Endothelial cell of umbilical vein (primary cell): ENCODE results near the gene DLGAP4. TPM values are rescaled to one million over a fixed set of nuclear protein-coding genes. Genes with fewer than 3 reads are reported as not detected.

ENCODE experiments used
- BruUV-seq: library from RNA; stranded (reverse); fragments of 400-500 nt; replicated peaks from 2 replicates; lab custom pipeline; 2021; lab: Mats Ljungman, UMichigan
- CTCF ChIA-PET: fragments of 300-600, 350-600 bp; sonication (Branson Sonifier 250); formaldehyde crosslinking; loops from one replicate; lab custom pipeline; 2021; ENCODE audit warnings: antibody characterized with exemption, inconsistent platforms; lab: Charles Lee
- POLR2A ChIA-PET: fragments of 300-600, 350-600 bp; sonication (Branson Sonifier 250); formaldehyde crosslinking; loops from one replicate; lab custom pipeline; 2021; ENCODE audit warnings: antibody characterized with exemption, inconsistent platforms; lab: Charles Lee
- DNase-seq: peaks from one replicate; pipeline ENCODE4 v3.0.0-alpha.2; 2011; ENCODE audit warnings: low read depth, low spot score
- FAIRE-seq: peaks from 2 replicates; lab custom pipeline; 2011; peaks lifted over from hg19 to GRCh38; lab: Jason Lieb, UNC
- H2AFZ ChIP-seq: 2 replicates; pipeline ENCODE4 v1.6.0; 2012; ENCODE audit warnings: low read depth, low read length, control low read depth, inconsistent platforms
- H3K27ac ChIP-seq: 2 replicates; pipeline ENCODE4 v1.5.1; 2011; ENCODE audit warnings: low read depth, mild to moderate bottlenecking, control low read depth, low read length, moderate library complexity; ENCODE audit not compliant: insufficient read depth
- H3K27me3 ChIP-seq, 2 experiments: 2 replicates each; pipeline versions ENCODE4 v1.6.0 to v1.6.1; 2011; ENCODE audit warnings: low read length in 2 of 2, mixed read lengths in 1 of 2; ENCODE audit not compliant: control insufficient read depth in 2 of 2, insufficient read depth in 2 of 2
- H3K36me3 ChIP-seq, 2 experiments: 2 replicates in 1 of 2; 3 replicates in 1 of 2; pipeline ENCODE4 v1.5.1; 2011; ENCODE audit warnings: low read length in 2 of 2, mild to moderate bottlenecking in 1 of 2, moderate library complexity in 1 of 2; ENCODE audit not compliant: control insufficient read depth in 2 of 2, insufficient read depth in 2 of 2; ENCODE audit errors: extremely low read depth in 1 of 2
- H3K4me1 ChIP-seq: 3 replicates; pipeline ENCODE4 v1.5.1; 2011; ENCODE audit warnings: mild to moderate bottlenecking, low read length; ENCODE audit not compliant: control insufficient read depth, insufficient read depth; ENCODE audit errors: extremely low read depth
- H3K4me2 ChIP-seq: 2 replicates; pipeline ENCODE4 v1.6.1; 2011; ENCODE audit warnings: low read length, control low read depth, mixed read lengths; ENCODE audit not compliant: insufficient read depth
- H3K4me3 ChIP-seq, 3 experiments: fragments of 200-600 bp in 1 of 3; sonication (generic), shearing (Covaris generic) in 1 of 3; replicated peaks in 1 of 3; 2 replicates each; pipeline ENCODE4 v1.5.1; 2011 to 2016; ENCODE audit warnings: control low read depth in 3 of 3, low read length in 3 of 3, mild to moderate bottlenecking in 2 of 3, inconsistent platforms in 1 of 3, low read depth in 1 of 3, moderate library complexity in 1 of 3; ENCODE audit not compliant: insufficient read depth in 1 of 3
- H3K79me2 ChIP-seq: 2 replicates; pipeline ENCODE4 v1.6.0; 2012; ENCODE audit warnings: low read length, inconsistent platforms; ENCODE audit not compliant: control insufficient read depth, insufficient read depth
- H3K9ac ChIP-seq: replicated peaks from 2 replicates; pipeline ENCODE3; 2011; ENCODE audit warnings: low read length, control low read depth; ENCODE audit not compliant: insufficient read depth; ENCODE audit errors: extremely low read depth
- H3K9me1 ChIP-seq: replicated peaks from 3 replicates; pipeline ENCODE4 v1.6.0; 2011; ENCODE audit warnings: mild to moderate bottlenecking, low read length; ENCODE audit not compliant: control insufficient read depth, insufficient read depth; ENCODE audit errors: extremely low read depth
- H3K9me3 ChIP-seq: replicated peaks from 2 replicates; pipeline ENCODE4 v1.5.1; 2012; ENCODE audit warnings: low read length, inconsistent platforms; ENCODE audit not compliant: control insufficient read depth, insufficient read depth
- H4K20me1 ChIP-seq: replicated peaks from 2 replicates; pipeline ENCODE3; 2011; ENCODE audit warnings: mild to moderate bottlenecking, low read length; ENCODE audit not compliant: control insufficient read depth, insufficient read depth; ENCODE audit errors: extremely low read depth
- EZH2 ChIP-seq: IDR thresholded peaks from 2 replicates; pipeline ENCODE4 v1.6.1; 2012; ENCODE audit warnings: borderline replicate concordance, low read depth, mild to moderate bottlenecking, moderate library complexity, low read length, inconsistent platforms; ENCODE audit not compliant: severe bottlenecking
- FOS ChIP-seq: IDR thresholded peaks from 2 replicates; pipeline ENCODE4 v1.6.1; 2011; ENCODE audit warnings: mild to moderate bottlenecking, low read length, moderate library complexity, borderline replicate concordance; ENCODE audit not compliant: insufficient read depth
- GATA2 ChIP-seq: IDR thresholded peaks from 2 replicates; pipeline ENCODE4 v1.7.0; 2011; ENCODE audit warnings: low read depth, mild to moderate bottlenecking, moderate library complexity, mixed read lengths, low read length; ENCODE audit not compliant: insufficient read length, insufficient read depth
- JUN ChIP-seq: IDR thresholded peaks from 2 replicates; pipeline ENCODE4 v1.6.1; 2011; ENCODE audit warnings: borderline replicate concordance, low read depth; ENCODE audit not compliant: insufficient read length, insufficient read depth
- MYC ChIP-seq: IDR thresholded peaks from one replicate; pipeline ENCODE4 v1.6.1; 2011; ENCODE audit warnings: mild to moderate bottlenecking, low read depth, low read length
- POLR2A ChIP-seq: IDR thresholded peaks from 2 replicates; pipeline ENCODE4 v1.6.1; 2012; ENCODE audit warnings: low read depth, mild to moderate bottlenecking, control low read depth, low read length
- POLR2AphosphoS5 ChIP-seq: IDR thresholded peaks from 2 replicates; pipeline ENCODE4 v1.6.1; 2012; ENCODE audit warnings: low read depth, mild to moderate bottlenecking, control low read depth, low read length, moderate library complexity; ENCODE audit not compliant: insufficient read depth
- dilution Hi-C: fragments of 300-500 bp; cut with MboI; formaldehyde crosslinking; loops from one replicate; pipeline ENCODE4 v1.15.0; 2019; ENCODE audit warnings: low sequenced_read_pairs; ENCODE audit not compliant: extremely low pct_ligation_motif_present
- intact Hi-C: fragments of 100-400 bp; cut with micrococcal nuclease; formaldehyde crosslinking; loops from one replicate; pipeline ENCODE4 v1.10.0; 2022
- polyA plus RNA-seq, 4 experiments: library from polyadenylated mRNA; depleted of rRNA in 3 of 4; stranded (reverse) in 3 of 4; unstranded in 1 of 4; fragments of >200 nt; gene quantifications; 2 replicates each; pipeline versions ENCODE4 v1.2.1 to v1.2.3, GENCODE V29; 2011 to 2012; ENCODE audit warnings: missing spikeins in 1 of 4
- total RNA-seq: library from RNA; stranded (reverse); gene quantifications from 2 replicates; pipeline ENCODE4 v1.2.3, GENCODE V29; 2021
- TF ChIP-seq, protein P1 (sequence below): IDR thresholded peaks from 2 replicates; pipeline ENCODE4 v1.6.1; 2011; ENCODE audit not compliant: insufficient read depth, insufficient read length
- TF ChIP-seq, protein P2 (sequence below), 2 donors: IDR thresholded peaks; 1 replicate in 1 of 2; 2 replicates in 1 of 2; pipeline ENCODE4 v1.5.1; 2011; ENCODE audit warnings: low read length in 2 of 2, mild to moderate bottlenecking in 2 of 2, moderate library complexity in 2 of 2, control low read depth in 1 of 2, inconsistent platforms in 1 of 2, low read depth in 1 of 2; ENCODE audit not compliant: insufficient read depth in 1 of 2; ENCODE audit errors: extremely low read depth in 1 of 2

Gene DLGAP4
- total and polyA plus RNA-seq, 2 donors (not counting 3 experiments of a cell fraction or from before 2014, with no cell fraction given) = 57.5 to 125 TPM

GRCh38 chr20:36344517-36345132, 38.5 kb downstream of the DLGAP4 start:
- H3K79me2 ChIP-seq = no peaks in the 10 kb centered on the region
- H2AFZ ChIP-seq = no peak overlapping the region
- DNase-seq (peak; percentile 58), FAIRE-seq (peak; percentile 62)
- H3K9me1 ChIP-seq = no peaks in the 10 kb centered on the region
- CTCF ChIA-PET = interaction anchor here (0.9 kb wide), 1 partner anchor 142 kb away, joined by 4 read pairs; no protein-coding TSS in a partner anchor
- H3K27me3 ChIP-seq = no peaks in the 10 kb centered on the region
- H3K9ac ChIP-seq = no peak overlapping the region
- POLR2A ChIA-PET = no interaction called here
- H4K20me1 ChIP-seq = no peaks in the 10 kb centered on the region
- no peaks in the 10 kb centered on the region for H3K4me1 ChIP-seq
- no peaks in the 10 kb centered on the region for H3K9me3 ChIP-seq
- H3K4me3 ChIP-seq = no peak overlapping the region
- H3K27ac ChIP-seq = no peak overlapping the region
- intact Hi-C loops (no loop called here), dilution Hi-C loops (no loop called here)
- no peaks in the 10 kb centered on the region for H3K36me3 ChIP-seq
- H3K4me2 ChIP-seq = no peak overlapping the region
- no peak for TF ChIP-seq POLR2A
- TF ChIP-seq EZH2 = no peak
- TF ChIP-seq GATA2 = no peak
- TF ChIP-seq, protein P1, sequence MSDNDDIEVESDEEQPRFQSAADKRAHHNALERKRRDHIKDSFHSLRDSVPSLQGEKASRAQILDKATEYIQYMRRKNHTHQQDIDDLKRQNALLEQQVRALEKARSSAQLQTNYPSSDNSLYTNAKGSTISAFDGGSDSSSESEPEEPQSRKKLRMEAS = no peak
- no peak for TF ChIP-seq POLR2AphosphoS5
- TF ChIP-seq JUN = no peak
- no peak for TF ChIP-seq MYC
- TF ChIP-seq FOS = no peak
- TF ChIP-seq, protein P2, sequence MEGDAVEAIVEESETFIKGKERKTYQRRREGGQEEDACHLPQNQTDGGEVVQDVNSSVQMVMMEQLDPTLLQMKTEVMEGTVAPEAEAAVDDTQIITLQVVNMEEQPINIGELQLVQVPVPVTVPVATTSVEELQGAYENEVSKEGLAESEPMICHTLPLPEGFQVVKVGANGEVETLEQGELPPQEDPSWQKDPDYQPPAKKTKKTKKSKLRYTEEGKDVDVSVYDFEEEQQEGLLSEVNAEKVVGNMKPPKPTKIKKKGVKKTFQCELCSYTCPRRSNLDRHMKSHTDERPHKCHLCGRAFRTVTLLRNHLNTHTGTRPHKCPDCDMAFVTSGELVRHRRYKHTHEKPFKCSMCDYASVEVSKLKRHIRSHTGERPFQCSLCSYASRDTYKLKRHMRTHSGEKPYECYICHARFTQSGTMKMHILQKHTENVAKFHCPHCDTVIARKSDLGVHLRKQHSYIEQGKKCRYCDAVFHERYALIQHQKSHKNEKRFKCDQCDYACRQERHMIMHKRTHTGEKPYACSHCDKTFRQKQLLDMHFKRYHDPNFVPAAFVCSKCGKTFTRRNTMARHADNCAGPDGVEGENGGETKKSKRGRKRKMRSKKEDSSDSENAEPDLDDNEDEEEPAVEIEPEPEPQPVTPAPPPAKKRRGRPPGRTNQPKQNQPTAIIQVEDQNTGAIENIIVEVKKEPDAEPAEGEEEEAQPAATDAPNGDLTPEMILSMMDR (IDR thresholded peaks at IDR 0.05; ENCODE audit: extremely low read depth in 1 of 2, insufficient read depth in 1 of 2, low read depth in 1 of 2, low read length in 2 of 2) = no peak
- BruUV-seq = no TSS peak
